Esophagus squamous epithelium (tissue), 4 donors: ENCODE measurements around the gene AANAT.

Source experiments
- POLR2A ChIP-seq, 4 donors: fragments of 450-650 bp; IDR thresholded peaks; one replicate each; pipeline ENCODE4 v1.6.1; 2017; ENCODE audit warnings: antibody characterized with exemption in 4 of 4, mild to moderate bottlenecking in 4 of 4, moderate library complexity in 3 of 4
- TF ChIP-seq, protein P1 (sequence below), 6 experiments: fragments of 450-650 bp in 4 of 6; fragments of 200-600 bp in 2 of 6; sonication (generic) in 2 of 6; IDR thresholded peaks; one replicate each; pipeline ENCODE4 v1.5.1; 2016 to 2019; ENCODE audit warnings: antibody characterized with exemption in 6 of 6, mild to moderate bottlenecking in 4 of 6, moderate library complexity in 4 of 6

DNA sequence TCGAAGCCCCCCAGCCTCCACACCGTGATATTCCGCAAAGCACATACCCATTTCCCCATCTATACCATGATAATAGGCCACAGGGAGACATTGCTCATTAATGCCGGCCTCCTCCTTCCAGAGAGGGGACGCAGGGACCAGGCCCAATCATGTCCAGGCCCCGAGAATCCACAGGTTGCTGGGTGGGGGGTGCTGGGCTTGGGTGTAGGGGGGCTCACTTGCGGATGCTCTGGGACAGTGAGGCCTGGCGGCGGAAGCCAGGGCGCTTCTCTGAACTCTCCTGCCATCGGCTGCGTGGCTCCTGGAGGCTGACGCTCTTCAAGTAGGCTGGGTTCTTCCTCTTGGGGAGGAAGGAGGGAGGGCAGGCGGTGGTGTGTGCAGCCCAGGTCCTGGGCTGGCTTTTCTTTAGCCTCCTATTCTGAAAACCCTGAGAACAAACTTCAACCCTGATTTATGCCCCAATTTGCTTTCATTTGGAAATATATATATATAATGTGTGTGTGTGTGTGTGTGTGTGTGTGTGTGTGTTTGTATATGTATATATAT, 12.2 kb downstream of the AANAT start:
- TF ChIP-seq, protein P1, sequence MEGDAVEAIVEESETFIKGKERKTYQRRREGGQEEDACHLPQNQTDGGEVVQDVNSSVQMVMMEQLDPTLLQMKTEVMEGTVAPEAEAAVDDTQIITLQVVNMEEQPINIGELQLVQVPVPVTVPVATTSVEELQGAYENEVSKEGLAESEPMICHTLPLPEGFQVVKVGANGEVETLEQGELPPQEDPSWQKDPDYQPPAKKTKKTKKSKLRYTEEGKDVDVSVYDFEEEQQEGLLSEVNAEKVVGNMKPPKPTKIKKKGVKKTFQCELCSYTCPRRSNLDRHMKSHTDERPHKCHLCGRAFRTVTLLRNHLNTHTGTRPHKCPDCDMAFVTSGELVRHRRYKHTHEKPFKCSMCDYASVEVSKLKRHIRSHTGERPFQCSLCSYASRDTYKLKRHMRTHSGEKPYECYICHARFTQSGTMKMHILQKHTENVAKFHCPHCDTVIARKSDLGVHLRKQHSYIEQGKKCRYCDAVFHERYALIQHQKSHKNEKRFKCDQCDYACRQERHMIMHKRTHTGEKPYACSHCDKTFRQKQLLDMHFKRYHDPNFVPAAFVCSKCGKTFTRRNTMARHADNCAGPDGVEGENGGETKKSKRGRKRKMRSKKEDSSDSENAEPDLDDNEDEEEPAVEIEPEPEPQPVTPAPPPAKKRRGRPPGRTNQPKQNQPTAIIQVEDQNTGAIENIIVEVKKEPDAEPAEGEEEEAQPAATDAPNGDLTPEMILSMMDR (IDR thresholded peaks at IDR 0.05), result no peak
- TF ChIP-seq POLR2A (IDR thresholded peaks at IDR 0.05), result no peak
